Measurements from ENCODE around the gene S100A8.
A peak's percentile ranks its signal among the peaks of the same experiment; 100 is the strongest.
"Not testable (repeated sequence)": the region's sequence is repeated elsewhere in the genome, so short reads cannot be mapped to it uniquely, and the experiment has no call there.

S100A8 gene

DNA sequence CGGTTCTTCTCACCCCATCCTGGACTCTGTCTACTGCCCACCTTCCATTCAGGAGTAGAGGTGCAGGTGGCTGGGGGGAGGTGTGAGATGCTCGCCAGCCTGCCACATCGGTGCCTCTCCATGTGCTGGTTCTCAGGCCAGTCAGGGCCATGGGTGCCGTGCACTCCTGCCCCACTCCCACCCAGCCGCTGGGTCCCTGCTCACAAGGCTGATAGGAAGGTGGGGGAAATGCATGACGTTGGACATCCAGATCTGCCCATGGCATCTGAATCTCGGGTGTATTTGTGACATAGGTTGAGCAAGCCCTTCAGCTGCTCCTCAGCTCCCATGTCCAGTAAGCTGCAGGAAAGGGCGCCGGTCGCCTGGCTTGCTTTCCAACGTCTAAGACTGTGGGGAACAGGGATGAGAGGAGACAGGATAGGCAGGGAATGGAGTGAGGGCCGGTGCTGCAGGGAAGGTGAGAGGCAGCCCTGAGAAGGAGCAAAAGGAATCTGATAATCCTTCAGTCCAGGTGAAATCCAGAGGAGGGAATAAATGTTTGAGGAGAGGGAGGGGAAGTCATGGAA, 37.3 kb upstream of the S100A8 start:
- TF ChIP-seq, protein P1, sequence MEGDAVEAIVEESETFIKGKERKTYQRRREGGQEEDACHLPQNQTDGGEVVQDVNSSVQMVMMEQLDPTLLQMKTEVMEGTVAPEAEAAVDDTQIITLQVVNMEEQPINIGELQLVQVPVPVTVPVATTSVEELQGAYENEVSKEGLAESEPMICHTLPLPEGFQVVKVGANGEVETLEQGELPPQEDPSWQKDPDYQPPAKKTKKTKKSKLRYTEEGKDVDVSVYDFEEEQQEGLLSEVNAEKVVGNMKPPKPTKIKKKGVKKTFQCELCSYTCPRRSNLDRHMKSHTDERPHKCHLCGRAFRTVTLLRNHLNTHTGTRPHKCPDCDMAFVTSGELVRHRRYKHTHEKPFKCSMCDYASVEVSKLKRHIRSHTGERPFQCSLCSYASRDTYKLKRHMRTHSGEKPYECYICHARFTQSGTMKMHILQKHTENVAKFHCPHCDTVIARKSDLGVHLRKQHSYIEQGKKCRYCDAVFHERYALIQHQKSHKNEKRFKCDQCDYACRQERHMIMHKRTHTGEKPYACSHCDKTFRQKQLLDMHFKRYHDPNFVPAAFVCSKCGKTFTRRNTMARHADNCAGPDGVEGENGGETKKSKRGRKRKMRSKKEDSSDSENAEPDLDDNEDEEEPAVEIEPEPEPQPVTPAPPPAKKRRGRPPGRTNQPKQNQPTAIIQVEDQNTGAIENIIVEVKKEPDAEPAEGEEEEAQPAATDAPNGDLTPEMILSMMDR (conservative IDR thresholded peaks at IDR 0.05; ENCODE audit: low read depth, low read length): no peak

DNA sequence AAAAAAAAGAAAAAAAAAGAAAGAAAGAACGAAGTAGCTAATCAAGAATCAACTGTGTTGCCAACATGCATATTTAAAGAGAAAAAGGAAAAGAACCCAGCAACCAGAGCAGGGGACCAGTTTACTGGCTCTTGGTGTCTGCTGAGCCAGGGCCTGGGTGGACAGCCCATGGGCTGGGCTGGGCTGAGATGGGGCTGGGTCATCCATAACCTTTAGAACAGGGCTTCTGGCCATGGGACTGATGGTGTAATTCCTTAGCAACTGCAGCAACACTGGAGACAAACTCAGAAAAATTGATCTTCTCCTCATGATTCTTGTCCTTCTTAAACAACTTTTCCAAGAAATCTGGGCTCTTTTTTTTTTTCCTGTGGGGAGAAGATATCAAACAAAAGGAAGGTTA, 35.9 kb upstream of the S100A8 start:
- DNase-seq (ENCODE audit: low read depth): no peak
- TF ChIP-seq, protein P1 (conservative IDR thresholded peaks at IDR 0.05; ENCODE audit: low read depth, low read length): no peak
- H3K4me3 ChIP-seq (ENCODE audit: low read length): no peak overlapping the region

More for the DNA sequence above, 37.3 kb upstream of the S100A8 start:
- no peak overlapping the region for H3K4me3 ChIP-seq (ENCODE audit: low read length)
- no peak for DNase-seq (ENCODE audit: low read depth)

DNA sequence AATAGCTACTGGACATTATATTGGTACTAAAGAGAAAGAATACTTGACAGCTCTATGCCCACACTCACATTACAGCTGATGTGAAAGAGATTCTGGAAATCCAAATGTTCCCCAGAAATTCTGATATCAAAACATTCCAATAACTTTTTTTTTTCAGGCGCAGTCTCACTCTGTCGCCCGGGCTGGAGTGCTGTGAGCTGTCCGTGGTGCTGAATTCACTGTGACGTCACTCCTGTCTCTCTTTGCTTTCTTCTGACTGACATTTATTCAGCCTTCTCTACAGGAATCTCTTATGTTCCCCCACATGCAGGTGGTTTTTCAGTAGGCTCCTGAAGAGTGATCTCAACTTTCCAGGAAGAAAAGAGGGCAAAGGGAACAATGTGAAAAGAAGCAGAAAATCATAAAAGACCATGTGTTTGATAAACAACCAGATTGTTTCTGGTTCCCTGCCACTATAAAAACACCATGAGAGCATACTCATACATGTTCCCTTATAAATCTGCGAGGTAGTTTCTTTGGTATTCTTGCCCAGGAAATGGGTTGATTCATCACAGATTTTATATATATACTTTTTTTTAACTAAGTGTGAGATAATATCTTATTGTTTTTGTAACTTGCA, 31.7 kb upstream of the S100A8 start:
- TF ChIP-seq, protein P1 (conservative IDR thresholded peaks at IDR 0.05; ENCODE audit: low read depth, low read length): no peak

DNA sequence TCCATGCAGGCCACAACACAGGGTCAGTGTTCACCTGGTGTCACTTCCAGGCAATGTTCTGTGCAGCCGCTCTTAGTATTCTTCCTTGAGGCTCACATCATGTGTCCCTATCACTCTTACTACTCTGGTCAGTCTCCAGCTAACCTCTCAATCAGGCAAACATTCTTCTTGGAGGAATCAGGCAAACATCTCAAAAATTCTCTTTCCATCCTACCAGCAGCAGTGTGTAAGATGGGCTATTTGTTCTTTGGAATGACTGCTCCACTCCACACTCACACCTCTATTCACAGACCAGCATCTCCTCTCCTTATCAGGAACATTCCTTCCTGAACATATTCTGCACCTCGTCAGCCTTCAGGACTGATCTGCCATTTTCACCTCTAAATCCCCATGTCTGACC, 29.4 kb upstream of the S100A8 start:
- TF ChIP-seq, protein P1 (conservative IDR thresholded peaks at IDR 0.05; ENCODE audit: low read depth, low read length): no peak
- DNase-seq (ENCODE audit: low read depth): no peak
- no peak overlapping the region for H3K4me3 ChIP-seq (ENCODE audit: low read length)

More for the DNA sequence above, 31.7 kb upstream of the S100A8 start:
- DNase-seq (ENCODE audit: low read depth): peak; percentile 17
- no peak overlapping the region for H3K4me3 ChIP-seq (ENCODE audit: low read length)

DNA sequence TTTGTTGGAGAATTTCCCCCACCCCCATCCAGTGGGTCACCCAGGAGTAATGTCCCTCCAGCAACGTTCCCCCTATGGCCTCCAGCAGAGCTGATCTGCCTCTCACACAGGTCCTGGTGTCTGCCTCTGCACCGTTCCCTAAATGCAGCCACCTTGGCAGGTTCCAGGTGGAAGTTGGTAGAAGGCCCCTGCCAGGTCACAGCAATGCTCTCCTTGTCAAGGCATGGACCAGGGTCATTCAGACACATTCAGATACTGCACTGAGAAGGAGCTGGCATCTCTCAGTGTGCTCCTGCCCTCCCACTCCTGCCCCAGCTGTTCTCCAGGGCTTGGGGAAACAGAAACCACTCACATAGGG, 28.5 kb upstream of the S100A8 start:
- DNase-seq (ENCODE audit: low read depth); H3K4me3 ChIP-seq (ENCODE audit: low read length): not testable (repeated sequence)

DNA sequence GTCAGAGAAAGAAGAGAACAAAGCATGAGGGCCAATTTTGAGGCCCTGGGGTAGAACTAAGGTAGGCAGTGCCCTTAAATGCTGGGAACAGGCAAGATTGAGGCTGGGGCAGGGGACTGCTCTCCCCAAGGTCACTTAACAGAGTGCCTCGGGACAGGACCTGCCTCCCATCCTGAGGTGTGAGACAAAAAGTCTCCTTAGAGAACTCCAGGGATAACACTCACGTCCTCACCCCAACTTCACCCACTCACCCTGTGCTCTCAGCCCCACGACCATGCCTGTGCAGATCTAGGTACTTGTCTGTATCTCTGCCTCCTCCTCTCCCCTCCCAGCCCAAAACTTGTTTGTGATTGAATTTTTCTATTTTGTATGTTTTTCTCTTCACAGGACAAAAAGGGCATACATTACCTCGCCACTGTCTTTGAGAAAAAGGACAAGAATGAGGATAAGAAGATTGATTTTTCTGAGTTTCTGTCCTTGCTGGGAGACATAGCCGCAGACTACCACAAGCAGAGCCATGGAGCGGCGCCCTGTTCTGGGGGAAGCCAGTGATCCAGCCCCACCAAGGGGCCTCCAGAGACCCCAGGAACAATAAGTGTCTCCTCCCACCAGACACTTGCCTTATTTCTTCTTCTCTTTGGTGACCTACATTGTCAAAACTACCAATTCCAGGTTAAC, 28.0 kb upstream of the S100A8 start:
- not testable (repeated sequence) for DNase-seq (ENCODE audit: low read depth); H3K4me3 ChIP-seq (ENCODE audit: low read length)

DNA sequence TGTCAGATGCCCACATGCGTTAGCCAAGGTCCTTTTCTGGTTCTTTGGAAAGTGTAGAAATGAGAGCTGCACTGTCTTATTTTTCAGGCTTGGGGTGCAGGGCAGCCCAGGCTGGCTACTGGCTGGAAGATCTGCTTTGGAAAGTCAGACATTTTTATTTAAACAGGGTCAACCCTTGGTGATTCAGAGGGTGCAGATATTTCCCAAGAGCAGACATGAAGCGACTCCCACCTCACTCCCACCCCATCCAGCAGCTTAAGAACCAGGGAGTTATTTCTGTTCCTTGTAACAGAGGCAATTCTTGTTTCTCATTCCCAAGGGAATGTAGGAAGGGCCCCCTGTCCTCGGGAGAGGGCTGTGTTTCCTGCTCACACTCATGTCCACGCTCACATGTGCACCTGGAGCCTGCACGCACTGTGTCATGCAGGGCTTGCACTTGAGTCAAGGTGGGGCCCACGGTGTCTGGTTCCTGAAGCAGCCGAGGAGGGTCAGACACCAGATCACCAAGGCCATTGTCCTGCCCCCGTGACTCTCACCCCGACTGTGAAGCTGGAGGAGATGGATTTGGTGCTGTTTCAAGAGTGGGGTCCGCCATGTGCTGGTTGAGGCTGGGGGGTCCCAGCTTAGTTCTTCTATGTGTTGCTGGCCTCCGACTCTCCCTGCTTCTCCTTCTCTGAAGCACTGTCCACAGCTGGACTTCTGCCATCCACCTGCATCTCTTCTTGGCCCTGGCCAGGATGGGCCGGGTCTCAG, 26.4 kb upstream of the S100A8 start:
- TF ChIP-seq, protein P1 (conservative IDR thresholded peaks at IDR 0.05; ENCODE audit: low read depth, low read length): no peak
- no peak overlapping the region for H3K4me3 ChIP-seq (ENCODE audit: low read length)
- DNase-seq (ENCODE audit: low read depth): no peak

Data from retinal pigment epithelial cell (primary cell).